K562 treated with DMSO at 1 percent for 12 hours (cell line): ENCODE data around the gene PCDHGA1. TPM values are rescaled to one million over a fixed set of nuclear protein-coding genes. Genes with fewer than 3 reads are reported as not detected.

Experiments used
- total RNA-seq: library from RNA; unstranded; fragments of 300-600 nt; gene quantifications from 2 replicates; pipeline ENCODE4 v1.2.3, GENCODE V29; 2022; ENCODE audit not compliant: insufficient read depth

The PCDHGA1 gene
- total RNA-seq, 1 experiment from 2014 or later, result 0.19 TPM

GRCh38 chr5:141397756-141398551 is 67.6 kb downstream of the PCDHGA1 start, which contains the start of gene PCDHGB5:
TSS of gene PCDHGB5 (plus strand) at chr5:141397947. CDS start at chr5:141398128, 181 bp downstream.

GRCh38 chr5:141402553-141403243 is 72.4 kb downstream of the PCDHGA1 start, which contains the start of gene PCDHGA9:
TSS of gene PCDHGA9 (plus strand) at chr5:141402778. CDS start at chr5:141402953, 175 bp downstream.

GRCh38 chr5:141407790-141408505 is 77.6 kb downstream of the PCDHGA1 start, which contains the start of gene PCDHGB6:
TSS of gene PCDHGB6 (plus strand) at chr5:141408021. CDS start at chr5:141408203, 182 bp downstream.

GRCh38 chr5:141412854-141413539 is 82.7 kb downstream of the PCDHGA1 start, which contains the start of gene PCDHGA10:
TSS of gene PCDHGA10 (plus strand) at chr5:141412987. CDS start at chr5:141413176, 189 bp downstream.

GRCh38 chr5:141417494-141418172 is 87.3 kb downstream of the PCDHGA1 start, which contains the start of gene PCDHGB7:
TSS of gene PCDHGB7 (plus strand) at chr5:141417677. CDS start at chr5:141417860, 183 bp downstream.

GRCh38 chr5:141420855-141421488 is 90.7 kb downstream of the PCDHGA1 start, which contains the start of gene PCDHGA11:
TSS of gene PCDHGA11 (plus strand) at chr5:141421051. CDS start at chr5:141421228, 177 bp downstream.

GRCh38 chr5:141430332-141431113 is 100.2 kb downstream of the PCDHGA1 start, which contains the start of gene PCDHGA12:
TSS of gene PCDHGA12 (plus strand) at chr5:141430507. CDS start at chr5:141430760, 253 bp downstream.

GRCh38 chr5:141475625-141476131 is 145.4 kb downstream of the PCDHGA1 start, which contains the start of gene PCDHGC3:
TSS of gene PCDHGC3 (plus strand) at chr5:141475966. CDS start at chr5:141476117, 151 bp downstream.

GRCh38 chr5:141484641-141485311 is 154.5 kb downstream of the PCDHGA1 start, which contains the start of gene PCDHGC4:
TSS of gene PCDHGC4 (plus strand) at chr5:141485030. CDS start at chr5:141485174, 144 bp downstream.

GRCh38 chr5:141488591-141489561 is 158.6 kb downstream of the PCDHGA1 start, which contains the start of gene PCDHGC5:
TSS of gene PCDHGC5 (plus strand) at chr5:141489081. CDS start at chr5:141489241, 160 bp downstream.

Other genes starting within 250 kb of the PCDHGA1 start
- gene PCDHB2, start 235.9 kb upstream of the PCDHGA1 start, total RNA-seq, result 0.14 TPM in 1 of 2 replicates, not detected in the other
- gene PCDHB3, start 230.0 kb upstream of the PCDHGA1 start, total RNA-seq, result not detected in 2 replicates
- gene PCDHB4, start 208.7 kb upstream of the PCDHGA1 start, total RNA-seq, result not detected in 2 replicates
- gene PCDHB5, start 195.3 kb upstream of the PCDHGA1 start, total RNA-seq, result 0.25 TPM in 1 of 2 replicates, not detected in the other
- not detected in 2 replicates for gene PCDHB6, start 180.5 kb upstream of the PCDHGA1 start, total RNA-seq
- gene PCDHB7, start 157.9 kb upstream of the PCDHGA1 start, total RNA-seq, result not detected in 2 replicates
- not detected in 2 replicates for gene PCDHB8, start 152.7 kb upstream of the PCDHGA1 start, total RNA-seq
- 0.15 TPM in 1 of 2 replicates, not detected in the other for gene PCDHB16, start 148.1 kb upstream of the PCDHGA1 start, total RNA-seq
- not detected in 2 replicates for gene PCDHB9, start 143.4 kb upstream of the PCDHGA1 start, total RNA-seq
- gene PCDHB10, start 138.2 kb upstream of the PCDHGA1 start, total RNA-seq, result not detected in 2 replicates
- gene PCDHB11, start 130.9 kb upstream of the PCDHGA1 start, total RNA-seq, result not detected in 2 replicates
- gene PCDHB12, start 121.8 kb upstream of the PCDHGA1 start, total RNA-seq, result not detected in 2 replicates
- 0.26 TPM in 1 of 2 replicates, not detected in the other for gene PCDHB13, start 116.6 kb upstream of the PCDHGA1 start, total RNA-seq
- not detected in 2 replicates for gene PCDHB14, start 107.2 kb upstream of the PCDHGA1 start, total RNA-seq
- gene PCDHB15, start 85.1 kb upstream of the PCDHGA1 start, total RNA-seq, result 0.33 TPM in 1 of 2 replicates, not detected in the other
- not detected in 2 replicates for gene SLC25A2, start 26.5 kb upstream of the PCDHGA1 start, total RNA-seq
- 75.1 and 124 TPM in 2 replicates for gene TAF7, start 9.7 kb upstream of the PCDHGA1 start, total RNA-seq
- 0.79 TPM in 1 of 2 replicates, not detected in the other for gene PCDHGA2, start 8.2 kb downstream of the PCDHGA1 start, total RNA-seq
- gene PCDHGA3, start 13.3 kb downstream of the PCDHGA1 start, total RNA-seq, result 0.30 and 1.1 TPM in 2 replicates
- gene PCDHGB1, start 19.6 kb downstream of the PCDHGA1 start, total RNA-seq, result 0.28 TPM in 1 of 2 replicates, not detected in the other
- gene PCDHGA4, start 24.5 kb downstream of the PCDHGA1 start, total RNA-seq, result 1.7 TPM in 1 of 2 replicates, not detected in the other
- gene PCDHGB2, start 29.5 kb downstream of the PCDHGA1 start, total RNA-seq, result 0.52 TPM in 1 of 2 replicates, not detected in the other
- gene PCDHGA5, start 33.6 kb downstream of the PCDHGA1 start, total RNA-seq, result 0.33 TPM in 1 of 2 replicates, not detected in the other
- gene PCDHGB3, start 39.7 kb downstream of the PCDHGA1 start, total RNA-seq, result 1.2 TPM in 1 of 2 replicates, not detected in the other
- gene PCDHGA6, start 43.4 kb downstream of the PCDHGA1 start, total RNA-seq, result 0.13 and 0.52 TPM in 2 replicates
- 0.23 TPM in 1 of 2 replicates, not detected in the other for gene PCDHGA7, start 52.2 kb downstream of the PCDHGA1 start, total RNA-seq
- 0.23 TPM in 1 of 2 replicates, not detected in the other for gene PCDHGB4, start 57.2 kb downstream of the PCDHGA1 start, total RNA-seq
- 0.36 and 0.68 TPM in 2 replicates for gene PCDHGA8, start 62.1 kb downstream of the PCDHGA1 start, total RNA-seq
- gene PCDHGB5, start 67.4 kb downstream of the PCDHGA1 start, total RNA-seq, result 0.50 and 0.74 TPM in 2 replicates
- gene PCDHGA9, start 72.3 kb downstream of the PCDHGA1 start, total RNA-seq, result 0.39 TPM in 1 of 2 replicates, not detected in the other
- gene PCDHGB6, start 77.5 kb downstream of the PCDHGA1 start, total RNA-seq, result not detected in 2 replicates
- gene PCDHGA10, start 82.5 kb downstream of the PCDHGA1 start, total RNA-seq, result 0.19 TPM in 1 of 2 replicates, not detected in the other
- not detected in 2 replicates for gene PCDHGB7, start 87.2 kb downstream of the PCDHGA1 start, total RNA-seq
- not detected in 2 replicates for gene PCDHGA11, start 90.5 kb downstream of the PCDHGA1 start, total RNA-seq
- not detected in 2 replicates for gene PCDHGA12, start 100.0 kb downstream of the PCDHGA1 start, total RNA-seq
- gene PCDHGC3, start 145.5 kb downstream of the PCDHGA1 start, total RNA-seq, result not detected in 2 replicates
- not detected in 2 replicates for gene PCDHGC4, start 154.5 kb downstream of the PCDHGA1 start, total RNA-seq
- gene PCDHGC5, start 158.6 kb downstream of the PCDHGA1 start, total RNA-seq, result not detected in 2 replicates